D721Med (cell line): ENCODE results near the gene TC2N.

Experiments used
- DNase-seq: peaks from one replicate; pipeline ENCODE4 v3.0.0; 2011; ENCODE audit warnings: low spot score; ENCODE audit not compliant: insufficient read length
- FAIRE-seq: peaks from 2 replicates; lab custom pipeline; 2011; peaks lifted over from hg19 to GRCh38; lab: Jason Lieb, UNC
- CTCF ChIP-seq: IDR thresholded peaks from 2 replicates; pipeline ENCODE4 v1.5.1; 2012; ENCODE audit warnings: mild to moderate bottlenecking, control low read depth; ENCODE audit not compliant: insufficient read depth; ENCODE audit errors: missing control alignments

Gene TC2N

GRCh38 chr14:91897106-91897701, 29.9 kb upstream of the TC2N start:
- DNase-seq: no peak
- FAIRE-seq: no peak
- no peak for TF ChIP-seq CTCF

- no peak for DNase-seq
- TF ChIP-seq CTCF: no peak
- no peak for FAIRE-seq
These were observed 29.1 kb upstream of the TC2N start for GRCh38 chr14:91896419-91896818.

GRCh38 chr14:91893669-91894068, 26.3 kb upstream of the TC2N start:
- no peak for TF ChIP-seq CTCF

GRCh38 chr14:91893007-91893406, 25.7 kb upstream of the TC2N start:
- DNase-seq (no peak), FAIRE-seq (no peak)
- TF ChIP-seq CTCF: peak; percentile 54

More at GRCh38 chr14:91893669-91894068, 26.3 kb upstream of the TC2N start:
- no peak for FAIRE-seq
- DNase-seq: no peak

GRCh38 chr14:91891721-91892220, 24.4 kb upstream of the TC2N start:
- FAIRE-seq (no peak), DNase-seq (no peak)
- TF ChIP-seq CTCF: no peak

- TF ChIP-seq CTCF: no peak
- no peak for FAIRE-seq
- DNase-seq: no peak
These were observed 23.8 kb upstream of the TC2N start for GRCh38 chr14:91891101-91891500.

- DNase-seq (no peak), FAIRE-seq (no peak)
- no peak for TF ChIP-seq CTCF
These were observed 23.0 kb upstream of the TC2N start for GRCh38 chr14:91890291-91890749.
